ENCODE results near the gene LHB. TPM values are rescaled to one million over a fixed set of nuclear protein-coding genes. Genes with fewer than 3 reads are reported as not detected.
A peak's percentile ranks its signal among the peaks of the same experiment; 100 is the strongest.

Gene LHB
- polyA plus RNA-seq, 4 donors, result 0.12 to 40.5 (median 5.2) TPM

GRCh38 chr19:49010453-49010852 is 6.4 kb downstream of the LHB start:
- H3K27ac ChIP-seq (ENCODE audit: low read depth in 1 of 3, low read length in 2 of 3), result no peak overlapping the region
- no peak overlapping the region for H3K4me3 ChIP-seq (ENCODE audit: low read depth in 1 of 3, low read length in 3 of 3)
- H3K9me3 ChIP-seq (ENCODE audit: control insufficient read depth in 2 of 2, insufficient read depth in 1 of 2, low read depth in 1 of 2, low read length in 1 of 2), result no peaks in the 10 kb centered on the region
- no peaks in the 10 kb centered on the region for H3K27me3 ChIP-seq (ENCODE audit: control insufficient read depth in 3 of 3, insufficient read depth in 3 of 3, low read length in 3 of 3)
- peaks cover 3 to 78% (median 17%) of the 10 kb centered on the region in 3 donors for H3K36me3 ChIP-seq (ENCODE audit: control insufficient read depth in 3 of 3, insufficient read depth in 2 of 3, low read depth in 1 of 3, low read length in 3 of 3)
- no peaks in the 10 kb centered on the region for H3K4me1 ChIP-seq (ENCODE audit: control insufficient read depth in 3 of 3, insufficient read depth in 2 of 3, low read depth in 1 of 3, low read length in 2 of 3)
- DNase-seq (no peak), FAIRE-seq (no peak)
- WGBS, 3 donors, result 91 to 93% (median 93%) methylated on average over 18 of the region's 18 CpGs

- no peaks in the 10 kb centered on the region for H3K27me3 ChIP-seq (ENCODE audit: control insufficient read depth in 3 of 3, insufficient read depth in 3 of 3, low read length in 3 of 3)
- H3K9me3 ChIP-seq (ENCODE audit: control insufficient read depth in 2 of 2, insufficient read depth in 1 of 2, low read depth in 1 of 2, low read length in 1 of 2), result no peaks in the 10 kb centered on the region
- no peak overlapping the region for H3K27ac ChIP-seq (ENCODE audit: low read depth in 1 of 3, low read length in 2 of 3)
- H3K36me3 ChIP-seq (ENCODE audit: control insufficient read depth in 3 of 3, insufficient read depth in 2 of 3, low read depth in 1 of 3, low read length in 3 of 3), result peaks cover 0 to 77% (median 17%) of the 10 kb centered on the region in 3 donors
- 90 to 95% (median 94%) methylated on average over 15 to 18 of the region's 18 CpGs for WGBS, 3 donors
- no peaks in the 10 kb centered on the region for H3K4me1 ChIP-seq (ENCODE audit: control insufficient read depth in 3 of 3, insufficient read depth in 2 of 3, low read depth in 1 of 3, low read length in 2 of 3)
- no peak for DNase-seq
- no peak for FAIRE-seq
- no peak overlapping the region for H3K4me3 ChIP-seq (ENCODE audit: low read depth in 1 of 3, low read length in 3 of 3)
These were observed 7.1 kb downstream of the LHB start for GRCh38 chr19:49009828-49010227.

- Histone ChIP-seq H3K4me1 (ENCODE audit: control insufficient read depth in 3 of 3, insufficient read depth in 2 of 3, low read depth in 1 of 3, low read length in 2 of 3) (no peaks in the 10 kb centered on the region), H3K9me3 (ENCODE audit: control insufficient read depth in 2 of 2, insufficient read depth in 1 of 2, low read depth in 1 of 2, low read length in 1 of 2) (no peaks in the 10 kb centered on the region), H3K36me3 (ENCODE audit: control insufficient read depth in 3 of 3, insufficient read depth in 2 of 3, low read depth in 1 of 3, low read length in 3 of 3) (peaks cover 4 to 77% (median 25%) of the 10 kb centered on the region in 3 donors), H3K27me3 (ENCODE audit: control insufficient read depth in 3 of 3, insufficient read depth in 3 of 3, low read length in 3 of 3) (no peaks in the 10 kb centered on the region), H3K27ac (ENCODE audit: low read depth in 1 of 3, low read length in 2 of 3) (no peak overlapping the region), H3K4me3 (ENCODE audit: low read depth in 1 of 3, low read length in 3 of 3) (no peak overlapping the region)
- FAIRE-seq (no peak), DNase-seq (no peak)
- 96 to 98% (median 97%) methylated on average over 22 of the region's 22 CpGs for WGBS, 3 donors
These were observed 10.0 kb downstream of the LHB start for GRCh38 chr19:49006905-49007304.

GRCh38 chr19:49004964-49005614 is 11.8 kb downstream of the LHB start:
- H3K9me3 ChIP-seq (ENCODE audit: control insufficient read depth in 2 of 2, insufficient read depth in 1 of 2, low read depth in 1 of 2, low read length in 1 of 2), result no peaks in the 10 kb centered on the region
- FAIRE-seq, result no peak
- WGBS, 3 donors, result 93 to 95% (median 94%) methylated on average over 7 of the region's 7 CpGs

GRCh38 chr19:49004133-49004532 is 12.8 kb downstream of the LHB start:
- Histone ChIP-seq H3K27ac (ENCODE audit: low read depth in 1 of 3, low read length in 2 of 3) (no peak overlapping the region), H3K27me3 (ENCODE audit: control insufficient read depth in 3 of 3, insufficient read depth in 3 of 3, low read length in 3 of 3) (no peaks in the 10 kb centered on the region), H3K9me3 (ENCODE audit: control insufficient read depth in 2 of 2, insufficient read depth in 1 of 2, low read depth in 1 of 2, low read length in 1 of 2) (no peaks in the 10 kb centered on the region), H3K4me3 (ENCODE audit: low read depth in 1 of 3, low read length in 3 of 3) (no peak overlapping the region), H3K4me1 (ENCODE audit: control insufficient read depth in 3 of 3, insufficient read depth in 2 of 3, low read depth in 1 of 3, low read length in 2 of 3) (no peaks in the 10 kb centered on the region), H3K36me3 (ENCODE audit: control insufficient read depth in 3 of 3, insufficient read depth in 2 of 3, low read depth in 1 of 3, low read length in 3 of 3) (peaks cover 4 to 63% (median 15%) of the 10 kb centered on the region in 3 donors)
- FAIRE-seq, result no peak
- WGBS, 3 donors, result 97 to 99% (median 98%) methylated on average over 15 of the region's 15 CpGs
- DNase-seq, result no peak

More at GRCh38 chr19:49004964-49005614, 11.8 kb downstream of the LHB start:
- Histone ChIP-seq H3K36me3 (ENCODE audit: control insufficient read depth in 3 of 3, insufficient read depth in 2 of 3, low read depth in 1 of 3, low read length in 3 of 3) (peaks cover 4 to 63% (median 20%) of the 10 kb centered on the region in 3 donors), H3K4me1 (ENCODE audit: control insufficient read depth in 3 of 3, insufficient read depth in 2 of 3, low read depth in 1 of 3, low read length in 2 of 3) (no peaks in the 10 kb centered on the region), H3K27ac (ENCODE audit: low read depth in 1 of 3, low read length in 2 of 3) (no peak overlapping the region), H3K4me3 (ENCODE audit: low read depth in 1 of 3, low read length in 3 of 3) (no peak overlapping the region), H3K27me3 (ENCODE audit: control insufficient read depth in 3 of 3, insufficient read depth in 3 of 3, low read length in 3 of 3) (no peaks in the 10 kb centered on the region)
- DNase-seq, result no peak

- Histone ChIP-seq H3K27ac (ENCODE audit: low read depth in 1 of 3, low read length in 2 of 3) (no peak overlapping the region), H3K4me1 (ENCODE audit: control insufficient read depth in 3 of 3, insufficient read depth in 2 of 3, low read depth in 1 of 3, low read length in 2 of 3) (peaks cover 0 to 3% (median 0%) of the 10 kb centered on the region in 3 donors), H3K9me3 (ENCODE audit: control insufficient read depth in 2 of 2, insufficient read depth in 1 of 2, low read depth in 1 of 2, low read length in 1 of 2) (no peaks in the 10 kb centered on the region), H3K4me3 (ENCODE audit: low read depth in 1 of 3, low read length in 3 of 3) (no peak overlapping the region), H3K27me3 (ENCODE audit: control insufficient read depth in 3 of 3, insufficient read depth in 3 of 3, low read length in 3 of 3) (no peaks in the 10 kb centered on the region), H3K36me3 (ENCODE audit: control insufficient read depth in 3 of 3, insufficient read depth in 2 of 3, low read depth in 1 of 3, low read length in 3 of 3) (peaks cover 4 to 45% (median 7%) of the 10 kb centered on the region in 3 donors)
- DNase-seq, result peak; percentile 64 to 65
- no peak for FAIRE-seq
- WGBS, 3 donors, result 60 to 66% (median 64%) methylated on average over 16 of the region's 16 CpGs
These were observed 17.2 kb downstream of the LHB start for GRCh38 chr19:48999481-49000325.

GRCh38 chr19:48997972-48998371 is 18.9 kb downstream of the LHB start:
- H3K36me3 ChIP-seq (ENCODE audit: control insufficient read depth in 3 of 3, insufficient read depth in 2 of 3, low read depth in 1 of 3, low read length in 3 of 3), result peaks cover 0 to 29% (median 1%) of the 10 kb centered on the region in 3 donors
- H3K27me3 ChIP-seq (ENCODE audit: control insufficient read depth in 3 of 3, insufficient read depth in 3 of 3, low read length in 3 of 3), result no peaks in the 10 kb centered on the region
- peaks cover 0 to 9% (median 0%) of the 10 kb centered on the region in 3 donors for H3K4me1 ChIP-seq (ENCODE audit: control insufficient read depth in 3 of 3, insufficient read depth in 2 of 3, low read depth in 1 of 3, low read length in 2 of 3)
- no peak for FAIRE-seq
- H3K9me3 ChIP-seq (ENCODE audit: control insufficient read depth in 2 of 2, insufficient read depth in 1 of 2, low read depth in 1 of 2, low read length in 1 of 2), result no peaks in the 10 kb centered on the region
- WGBS, 3 donors, result 73 to 76% (median 73%) methylated on average over 5 of the region's 5 CpGs
- H3K27ac ChIP-seq (ENCODE audit: low read depth in 1 of 3, low read length in 2 of 3), result no peak overlapping the region
- peak; percentile 48 to 58 for DNase-seq
- no peak overlapping the region for H3K4me3 ChIP-seq (ENCODE audit: low read depth in 1 of 3, low read length in 3 of 3)

GRCh38 chr19:48994035-48994386 is 22.9 kb downstream of the LHB start:
- peaks cover 0 to 29% (median 0%) of the 10 kb centered on the region in 3 donors for H3K36me3 ChIP-seq (ENCODE audit: control insufficient read depth in 3 of 3, insufficient read depth in 2 of 3, low read depth in 1 of 3, low read length in 3 of 3)
- FAIRE-seq (no peak), DNase-seq (no peak)
- peaks cover 2 to 22% (median 7%) of the 10 kb centered on the region in 3 donors for H3K4me1 ChIP-seq (ENCODE audit: control insufficient read depth in 3 of 3, insufficient read depth in 2 of 3, low read depth in 1 of 3, low read length in 2 of 3)
- WGBS, 3 donors, result 0 to 1% (median 1%) methylated on average over 13 of the region's 13 CpGs
- H3K27ac ChIP-seq (ENCODE audit: low read depth in 1 of 3, low read length in 2 of 3), result peak overlapping the region; percentile 17 to 98 (median 95)
- H3K4me3 ChIP-seq (ENCODE audit: low read depth in 1 of 3, low read length in 3 of 3), result peak overlapping the region; percentile 54 to 94 (median 58)
- H3K27me3 ChIP-seq (ENCODE audit: control insufficient read depth in 3 of 3, insufficient read depth in 3 of 3, low read length in 3 of 3), result no peaks in the 10 kb centered on the region
- no peaks in the 10 kb centered on the region for H3K9me3 ChIP-seq (ENCODE audit: control insufficient read depth in 2 of 2, insufficient read depth in 1 of 2, low read depth in 1 of 2, low read length in 1 of 2)
